ENCODE data around the gene NDP.

DNA sequence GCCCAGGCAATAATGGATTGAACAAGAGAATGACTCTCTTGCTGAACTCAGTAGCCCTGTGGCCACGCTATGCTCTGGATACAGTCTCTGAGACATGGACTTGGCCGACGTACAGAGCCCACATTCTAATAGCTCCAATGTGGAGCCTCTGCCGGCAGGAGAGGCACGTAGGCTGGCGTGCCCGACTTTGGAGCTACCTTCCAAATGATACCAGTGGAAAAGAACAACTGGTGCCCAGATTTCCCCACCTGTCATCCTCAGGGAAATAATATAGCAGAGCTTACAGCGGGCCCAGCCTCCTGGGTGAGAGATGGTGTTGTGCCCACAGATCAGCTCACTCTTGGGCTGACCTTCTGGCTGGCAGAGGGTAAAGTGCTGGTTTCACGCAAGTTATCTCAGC is 10.6 kb downstream of the NDP start:
- TF ChIP-seq CTCF (IDR thresholded peaks at IDR 0.05), result no peak
- TF ChIP-seq POLR2A (IDR thresholded peaks at IDR 0.05; ENCODE audit: low read depth), result no peak
- TF ChIP-seq EP300 (IDR thresholded peaks at IDR 0.05), result no peak
- TF ChIP-seq POLR2AphosphoS5 (IDR thresholded peaks at IDR 0.05), result no peak
